Measurements from ENCODE around the gene SRGAP3.

SRGAP3 gene

GRCh38 chr3:9146367-9147071 lies 102.9 kb downstream of the SRGAP3 start:
- no peak for TF ChIP-seq EZH2 (IDR thresholded peaks at IDR 0.05; ENCODE audit: borderline replicate concordance, low read length)
- no peak for TF ChIP-seq CTCF (IDR thresholded peaks at IDR 0.05; ENCODE audit: low read length)
- Histone ChIP-seq H3K4me2 (ENCODE audit: low read length) (no peak overlapping the region), H3K27ac (ENCODE audit: low read depth, low read length, poor library complexity, severe bottlenecking) (no peak overlapping the region), H3K9me2 (ENCODE audit: low read depth, low read length) (no peaks in the 10 kb centered on the region), H3K79me2 (ENCODE audit: insufficient read depth, low read length) (no peaks in the 10 kb centered on the region), H3K36me3 (ENCODE audit: insufficient read depth, low read length) (no peaks in the 10 kb centered on the region), H4K20me1 (ENCODE audit: insufficient read depth, low read length) (no peaks in the 10 kb centered on the region), H3K4me1 (ENCODE audit: insufficient read depth, low read length, severe bottlenecking) (no peaks in the 10 kb centered on the region), H3K27me3 (ENCODE audit: insufficient read depth, low read length) (no peaks in the 10 kb centered on the region), H3K9me3 (ENCODE audit: low read length) (no peaks in the 10 kb centered on the region), H3F3A (ENCODE audit: insufficient read depth, low read length) (no peaks in the 10 kb centered on the region), H2AFZ (ENCODE audit: low read length) (no peak overlapping the region), H3K9ac (ENCODE audit: low read length) (no peak overlapping the region), H3K4me3 (ENCODE audit: low read depth, low read length, poor library complexity, severe bottlenecking) (no peak overlapping the region)

GRCh38 chr3:9143184-9143583 lies 106.3 kb downstream of the SRGAP3 start:
- TF ChIP-seq CTCF (IDR thresholded peaks at IDR 0.05; ENCODE audit: low read length) (no peak), EZH2 (IDR thresholded peaks at IDR 0.05; ENCODE audit: borderline replicate concordance, low read length) (no peak)
- no peaks in the 10 kb centered on the region for H4K20me1 ChIP-seq (ENCODE audit: insufficient read depth, low read length)
- no peak overlapping the region for H3K4me2 ChIP-seq (ENCODE audit: low read length)
- H2AFZ ChIP-seq (ENCODE audit: low read length), result no peak overlapping the region
- H3K27ac ChIP-seq (ENCODE audit: low read depth, low read length, poor library complexity, severe bottlenecking), result no peak overlapping the region
- H3F3A ChIP-seq (ENCODE audit: insufficient read depth, low read length), result no peaks in the 10 kb centered on the region
- H3K79me2 ChIP-seq (ENCODE audit: insufficient read depth, low read length), result no peaks in the 10 kb centered on the region
- no peaks in the 10 kb centered on the region for H3K9me2 ChIP-seq (ENCODE audit: low read depth, low read length)
- no peaks in the 10 kb centered on the region for H3K9me3 ChIP-seq (ENCODE audit: low read length)
- no peak overlapping the region for H3K9ac ChIP-seq (ENCODE audit: low read length)
- H3K4me3 ChIP-seq (ENCODE audit: low read depth, low read length, poor library complexity, severe bottlenecking), result no peak overlapping the region
- H3K4me1 ChIP-seq (ENCODE audit: insufficient read depth, low read length, severe bottlenecking), result no peaks in the 10 kb centered on the region
- no peaks in the 10 kb centered on the region for H3K36me3 ChIP-seq (ENCODE audit: insufficient read depth, low read length)
- H3K27me3 ChIP-seq (ENCODE audit: insufficient read depth, low read length), result no peaks in the 10 kb centered on the region

GRCh38 chr3:9142362-9142761 lies 107.1 kb downstream of the SRGAP3 start:
- no peaks in the 10 kb centered on the region for H4K20me1 ChIP-seq (ENCODE audit: insufficient read depth, low read length)
- no peak overlapping the region for H3K9ac ChIP-seq (ENCODE audit: low read length)
- no peaks in the 10 kb centered on the region for H3K79me2 ChIP-seq (ENCODE audit: insufficient read depth, low read length)
- H3F3A ChIP-seq (ENCODE audit: insufficient read depth, low read length), result no peaks in the 10 kb centered on the region
- H3K36me3 ChIP-seq (ENCODE audit: insufficient read depth, low read length), result no peaks in the 10 kb centered on the region
- no peaks in the 10 kb centered on the region for H3K4me1 ChIP-seq (ENCODE audit: insufficient read depth, low read length, severe bottlenecking)
- H3K4me2 ChIP-seq (ENCODE audit: low read length), result no peak overlapping the region
- H3K9me3 ChIP-seq (ENCODE audit: low read length), result no peaks in the 10 kb centered on the region
- no peak overlapping the region for H3K27ac ChIP-seq (ENCODE audit: low read depth, low read length, poor library complexity, severe bottlenecking)
- TF ChIP-seq CTCF (IDR thresholded peaks at IDR 0.05; ENCODE audit: low read length), result no peak
- TF ChIP-seq EZH2 (IDR thresholded peaks at IDR 0.05; ENCODE audit: borderline replicate concordance, low read length), result no peak
- no peaks in the 10 kb centered on the region for H3K9me2 ChIP-seq (ENCODE audit: low read depth, low read length)
- H3K4me3 ChIP-seq (ENCODE audit: low read depth, low read length, poor library complexity, severe bottlenecking), result no peak overlapping the region
- no peaks in the 10 kb centered on the region for H3K27me3 ChIP-seq (ENCODE audit: insufficient read depth, low read length)
- H2AFZ ChIP-seq (ENCODE audit: low read length), result no peak overlapping the region
